Suprapubic skin (tissue), 4 donors: ENCODE results near the gene PCID2.

Experiments
- EP300 ChIP-seq: sonication (generic); formaldehyde crosslinking; IDR thresholded peaks from one replicate; pipeline ENCODE4 v1.6.1; 2017; ENCODE audit warnings: antibody characterized with exemption
- POLR2A ChIP-seq, 2 donors: fragments of 450-650 bp; IDR thresholded peaks; one replicate each; pipeline ENCODE4 v1.6.1; 2017; ENCODE audit warnings: antibody characterized with exemption in 2 of 2, mild to moderate bottlenecking in 2 of 2, moderate library complexity in 2 of 2
- POLR2AphosphoS5 ChIP-seq, 3 donors: sonication (generic); formaldehyde crosslinking; IDR thresholded peaks; one replicate each; pipeline ENCODE4 v1.6.1; 2017; ENCODE audit warnings: antibody characterized with exemption in 3 of 3
- TF ChIP-seq, protein P1 (sequence below), 2 donors: fragments of 200-600 bp in 1 of 2; fragments of 450-650 bp in 1 of 2; sonication (generic) in 1 of 2; IDR thresholded peaks; one replicate each; pipeline ENCODE4 v1.5.1; 2016 to 2019; ENCODE audit warnings: antibody characterized with exemption in 2 of 2, mild to moderate bottlenecking in 1 of 2, moderate library complexity in 1 of 2

DNA sequence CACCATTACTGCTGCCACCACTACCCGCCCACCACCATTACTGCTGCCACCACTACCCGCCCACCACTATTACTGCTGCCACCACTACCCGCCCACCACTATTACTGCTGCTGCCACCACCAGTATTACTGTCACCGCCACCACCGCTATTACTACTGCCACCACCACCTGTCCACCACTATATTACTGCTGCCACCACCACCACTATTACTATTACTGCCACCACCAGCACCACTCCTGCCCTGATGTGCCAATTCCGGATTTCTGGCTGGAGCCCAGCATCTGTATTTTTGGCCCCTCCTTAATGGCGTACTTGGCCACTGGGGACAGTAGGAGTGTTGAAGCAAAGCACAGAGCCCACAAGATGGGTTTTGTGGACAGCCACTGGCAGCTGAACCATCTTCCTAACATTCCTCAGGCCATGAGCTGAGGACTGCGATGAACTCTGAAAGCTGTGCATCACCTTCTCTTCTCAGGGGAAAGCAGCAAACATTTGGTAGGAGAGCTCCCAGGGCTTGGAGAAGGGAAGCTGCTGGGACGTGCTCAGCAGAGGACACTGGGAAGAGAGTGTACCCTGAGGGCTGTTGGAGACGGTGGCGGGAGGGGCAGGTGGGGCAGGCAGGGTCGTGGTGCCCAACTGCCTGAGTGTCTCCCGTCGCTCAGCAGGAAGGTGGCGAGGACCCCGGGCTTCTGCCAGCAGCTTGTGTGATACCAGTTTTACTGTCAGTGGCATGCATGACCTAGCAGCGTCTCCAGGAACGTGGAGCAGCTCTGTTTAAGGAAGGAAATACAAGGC, 23.9 kb upstream of the PCID2 start:
- TF ChIP-seq EP300 (no peak), POLR2A (IDR thresholded peaks at IDR 0.05) (no peak), POLR2AphosphoS5 (IDR thresholded peaks at IDR 0.05) (no peak)
- TF ChIP-seq, protein P1, sequence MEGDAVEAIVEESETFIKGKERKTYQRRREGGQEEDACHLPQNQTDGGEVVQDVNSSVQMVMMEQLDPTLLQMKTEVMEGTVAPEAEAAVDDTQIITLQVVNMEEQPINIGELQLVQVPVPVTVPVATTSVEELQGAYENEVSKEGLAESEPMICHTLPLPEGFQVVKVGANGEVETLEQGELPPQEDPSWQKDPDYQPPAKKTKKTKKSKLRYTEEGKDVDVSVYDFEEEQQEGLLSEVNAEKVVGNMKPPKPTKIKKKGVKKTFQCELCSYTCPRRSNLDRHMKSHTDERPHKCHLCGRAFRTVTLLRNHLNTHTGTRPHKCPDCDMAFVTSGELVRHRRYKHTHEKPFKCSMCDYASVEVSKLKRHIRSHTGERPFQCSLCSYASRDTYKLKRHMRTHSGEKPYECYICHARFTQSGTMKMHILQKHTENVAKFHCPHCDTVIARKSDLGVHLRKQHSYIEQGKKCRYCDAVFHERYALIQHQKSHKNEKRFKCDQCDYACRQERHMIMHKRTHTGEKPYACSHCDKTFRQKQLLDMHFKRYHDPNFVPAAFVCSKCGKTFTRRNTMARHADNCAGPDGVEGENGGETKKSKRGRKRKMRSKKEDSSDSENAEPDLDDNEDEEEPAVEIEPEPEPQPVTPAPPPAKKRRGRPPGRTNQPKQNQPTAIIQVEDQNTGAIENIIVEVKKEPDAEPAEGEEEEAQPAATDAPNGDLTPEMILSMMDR (IDR thresholded peaks at IDR 0.05): no peak
